HG03521 (cell line): ENCODE measurements around the gene GAGE2A.
"Not testable (repeated sequence)": the region's sequence is repeated elsewhere in the genome, so short reads cannot be mapped to it uniquely, and the experiment has no call there.

Source experiments
- ATAC-seq: cut with Tn5 transposase; IDR thresholded peaks from one replicate; pipeline ENCODE4 v1.9.1; 2021; ENCODE audit warnings: mild to moderate bottlenecking, moderate library complexity; ENCODE audit not compliant: unreplicated experiment

Gene GAGE2A

GRCh38 chrX:49589196-49589595 is at the start of gene GAGE2A:
Gene GAGE2A (plus strand): TSS chrX:49589496. CDS start chrX:49590651, 1,155 bp downstream.
- ATAC-seq = not testable (repeated sequence)

GRCh38 chrX:49541433-49541832 is 47.9 kb upstream of the GAGE2A start, which contains the start of gene GAGE12D:
Gene GAGE12D (plus strand): TSS chrX:49541733. CDS start chrX:49542888, 1,155 bp downstream.
- ATAC-seq = not testable (repeated sequence)

- ATAC-seq = not testable (repeated sequence)
Observed at GRCh38 chrX:49550989-49551388, 38.3 kb upstream of the GAGE2A start, which contains the start of gene GAGE12E. Gene GAGE12E (plus strand): TSS chrX:49551289. CDS start chrX:49552444, 1,155 bp downstream.

- not testable (repeated sequence) for ATAC-seq
Observed at GRCh38 chrX:49560542-49560941, 28.8 kb upstream of the GAGE2A start, which contains the start of gene GAGE12F. Gene GAGE12F (plus strand): TSS chrX:49560842. CDS start chrX:49561997, 1,155 bp downstream.

GRCh38 chrX:49568728-49569127 is 20.6 kb upstream of the GAGE2A start:
- ATAC-seq = not testable (repeated sequence)

- not testable (repeated sequence) for ATAC-seq
Observed at GRCh38 chrX:49569152-49569551, 20.1 kb upstream of the GAGE2A start.

- not testable (repeated sequence) for ATAC-seq
Observed at GRCh38 chrX:49570100-49570499, 19.2 kb upstream of the GAGE2A start, which contains the start of gene GAGE12G. Gene GAGE12G (plus strand): TSS chrX:49570400. CDS start chrX:49571555, 1,155 bp downstream.

GRCh38 chrX:49579649-49580048 is 9.6 kb upstream of the GAGE2A start, which contains the start of gene GAGE12H:
Gene GAGE12H (plus strand): TSS chrX:49579949. CDS start chrX:49581104, 1,155 bp downstream.
- not testable (repeated sequence) for ATAC-seq

GRCh38 chrX:49589769-49590478 is 628 bp downstream of the GAGE2A start:
- not testable (repeated sequence) for ATAC-seq

- ATAC-seq = not testable (repeated sequence)
Observed at GRCh38 chrX:49590488-49590887, 1.2 kb downstream of the GAGE2A start.

- ATAC-seq = not testable (repeated sequence)
Observed at GRCh38 chrX:49598720-49599119, 9.4 kb downstream of the GAGE2A start, which contains the start of gene GAGE1. Gene GAGE1 (plus strand): TSS chrX:49599020. CDS start chrX:49600175, 1,155 bp downstream.

- ATAC-seq = no peak
Observed at GRCh38 chrX:49610718-49611310, 21.5 kb downstream of the GAGE2A start.

GRCh38 chrX:49618574-49618973 is 29.3 kb downstream of the GAGE2A start:
- no peak for ATAC-seq

- no peak for ATAC-seq
Observed at GRCh38 chrX:49627086-49627777, 37.9 kb downstream of the GAGE2A start.

- no peak for ATAC-seq
Observed at GRCh38 chrX:49644991-49645637, 55.8 kb downstream of the GAGE2A start.
